K562 (cell line): Measurements from ENCODE around the gene ZNF124. TPM values are rescaled to one million over a fixed set of nuclear protein-coding genes. Genes with fewer than 3 reads are reported as not detected.

Source experiments
- BRF1 ChIP-seq: IDR thresholded peaks from 3 replicates; pipeline ENCODE4 v1.6.1; 2011; ENCODE audit warnings: borderline replicate concordance, mild to moderate bottlenecking; ENCODE audit not compliant: insufficient read length; ENCODE audit errors: extremely low read depth
- E4F1 ChIP-seq: fragments of 250-450 bp; sonication (Bioruptor Pico); IDR thresholded peaks from 2 replicates; pipeline ENCODE4 v1.5.0; 2021; ENCODE audit warnings: mild to moderate bottlenecking, borderline replicate concordance
- FOXP4 ChIP-seq: sonication (generic); formaldehyde crosslinking; IDR thresholded peaks from 2 replicates; pipeline ENCODE4 v1.8.0; 2022; ENCODE audit warnings: mild to moderate bottlenecking, missing genetic modification reagents, borderline replicate concordance
- GATAD2A ChIP-seq: fragments of 450-650 bp; IDR thresholded peaks from 2 replicates; pipeline ENCODE4 v1.6.1; 2017
- HNRNPH1 ChIP-seq: fragments of 200-400 bp; formaldehyde crosslinking; optimal IDR thresholded peaks from 2 replicates; pipeline ENCODE3; 2017; ENCODE audit warnings: low read depth, mild to moderate bottlenecking, low read length, moderate library complexity
- MCM7 ChIP-seq, 2 experiments: fragments of 450-650 bp; IDR thresholded peaks; 2 replicates each; pipeline ENCODE4 v1.6.1; 2016 to 2018
- MIER1 ChIP-seq: fragments of 450-650 bp; IDR thresholded peaks from 2 replicates; pipeline ENCODE4 v1.6.1; 2016; ENCODE audit warnings: antibody characterized with exemption, mild to moderate bottlenecking, low read depth
- PKNOX1 ChIP-seq: fragments of 450-650 bp; IDR thresholded peaks from 2 replicates; pipeline ENCODE4 v1.6.1; 2016
- RFX1 ChIP-seq: fragments of 450-650 bp; IDR thresholded peaks from 2 replicates; pipeline ENCODE4 v1.6.1; 2016; ENCODE audit warnings: mild to moderate bottlenecking, moderate library complexity
- ZC3H11A ChIP-seq: IDR thresholded peaks from 2 replicates; pipeline ENCODE4 v1.6.1; 2012; ENCODE audit warnings: low read depth, low read length, improper control_type of control experiment
- ZNF12 ChIP-seq: sonication (generic); formaldehyde crosslinking; IDR thresholded peaks from 2 replicates; pipeline ENCODE4 v1.4.0; 2020; ENCODE audit warnings: mild to moderate bottlenecking, missing genetic modification reagents
- ZNF57 ChIP-seq: fragments of 450-650 bp; formaldehyde crosslinking; IDR thresholded peaks from 2 replicates; pipeline ENCODE4 v1.4.0; 2020; ENCODE audit warnings: mild to moderate bottlenecking, moderate library complexity
- polyA plus RNA-seq, 8 experiments: library from polyadenylated mRNA; depleted of rRNA in 4 of 8; stranded (reverse) in 5 of 8; unstranded in 3 of 8; fragments of >200 nt; fragmentation: Nextera tagmentation in 2 of 8; fragmentation: Illumina TruSeq in 1 of 8; extraction: Ambion mirVana in 2 of 8; extraction: Trizol in 1 of 8; gene quantifications; 2 replicates each; pipeline versions ENCODE4 v1.2.1 to v1.2.3, GENCODE V29; 2011 to 2014; ENCODE audit warnings: inconsistent platforms in 1 of 8, missing spikeins in 1 of 8
- total RNA-seq, 7 experiments: library from RNA; depleted of rRNA in 6 of 7; stranded (reverse); fragments of >200 nt in 6 of 7; fragmentation: Illumina TruSeq in 2 of 7; extraction: Trizol in 2 of 7; gene quantifications; 2 replicates each; pipeline versions ENCODE4 v1.2.1 to v1.2.3, GENCODE V29; 2011 to 2021; ENCODE audit warnings: low replicate concordance in 1 of 7

The ZNF124 gene
- total and polyA plus RNA-seq, 9 of the 15 experiments (the other 6 are each of a cell fraction or from before 2014, with no cell fraction given): 7.6 to 71.5 (median 20.2) TPM

- TF ChIP-seq ZC3H11A: no peak
- TF ChIP-seq RFX1: no peak
- TF ChIP-seq HNRNPH1: no peak
- TF ChIP-seq BRF1: no peak
- no peak for TF ChIP-seq ZNF57 (CRISPR knock-in tag)
- TF ChIP-seq GATAD2A: no peak
- no peak for TF ChIP-seq PKNOX1
- no peak for TF ChIP-seq MIER1
- TF ChIP-seq FOXP4 (CRISPR knock-in tag): no peak
- TF ChIP-seq E4F1 (CRISPR knock-in tag): no peak
- TF ChIP-seq MCM7 (IDR thresholded peaks at IDR 0.05): no peak
- no peak for TF ChIP-seq ZNF12
Observed at GRCh38 chr1:247113733-247114271, 58.0 kb downstream of the ZNF124 start (continued).
